ENCODE data around the gene ARHGAP32. TPM values are rescaled to one million over a fixed set of nuclear protein-coding genes. Genes with fewer than 3 reads are reported as not detected.

Gene ARHGAP32
- total RNA-seq, 2 experiments from 2014 or later: not detected

DNA sequence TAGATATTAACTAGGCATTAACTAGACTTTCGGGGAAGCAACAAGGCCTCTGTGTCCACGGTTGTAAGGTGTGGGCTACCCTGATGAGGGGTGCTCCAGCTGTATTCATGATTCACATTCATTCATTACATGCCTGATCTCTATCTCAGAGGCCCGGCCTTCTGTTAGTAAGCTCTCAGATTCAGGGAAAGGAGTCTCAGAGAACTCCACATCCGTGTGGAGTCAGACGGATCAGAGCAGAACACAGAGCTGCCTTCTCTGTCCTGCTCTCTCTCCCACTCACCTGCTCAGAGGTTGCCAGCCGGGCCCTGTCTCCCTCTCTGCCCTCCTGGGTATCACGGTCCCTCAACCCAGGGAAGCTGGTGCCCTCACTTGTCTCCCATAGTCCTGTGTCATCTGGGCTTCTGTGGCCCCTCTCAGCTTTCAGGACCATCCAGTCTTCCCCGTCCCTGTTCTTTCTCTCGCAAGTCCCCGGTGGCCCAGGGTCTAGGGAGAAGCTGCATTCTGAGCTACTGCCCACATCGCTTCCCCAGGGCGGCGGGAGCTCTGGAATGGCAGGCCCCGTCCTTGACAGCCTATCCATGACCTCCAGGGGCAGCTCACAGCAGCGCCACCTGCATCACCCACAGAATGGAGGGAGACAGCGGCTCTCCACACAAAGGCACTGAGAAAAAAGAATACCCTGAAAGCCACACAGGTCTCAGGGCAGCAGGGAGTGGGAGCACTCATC, 253.8 kb downstream of the ARHGAP32 start:
- no peaks in the 10 kb centered on the region for H3K36me3 ChIP-seq (ENCODE audit: insufficient read depth, low read length)
- no peak overlapping the region for H3K4me3 ChIP-seq (ENCODE audit: low read depth, low read length, poor library complexity, severe bottlenecking)
- ChIA-PET CTCF (ENCODE audit: unreplicated experiment) (no interaction called here), POLR2A (no interaction called here)
- H3K27ac ChIP-seq (ENCODE audit: low read depth, low read length, poor library complexity, severe bottlenecking): no peak overlapping the region
- no peaks in the 10 kb centered on the region for H4K20me1 ChIP-seq (ENCODE audit: insufficient read depth, low read length)
- BruUV-seq (replicated peaks): no TSS peak
- no peaks in the 10 kb centered on the region for H3K9me2 ChIP-seq (ENCODE audit: insufficient read depth, low read length)
- no peak overlapping the region for H3K4me2 ChIP-seq (ENCODE audit: low read length)
- H3K9me3 ChIP-seq (ENCODE audit: low read length): no peaks in the 10 kb centered on the region
- H3K79me2 ChIP-seq (ENCODE audit: insufficient read depth, low read depth, low read length): no peaks in the 10 kb centered on the region
- TF ChIP-seq EZH2phosphoT487 (IDR thresholded peaks at IDR 0.05; ENCODE audit: borderline replicate concordance, low read depth, low read length): no peak
- TF ChIP-seq, protein P1, sequence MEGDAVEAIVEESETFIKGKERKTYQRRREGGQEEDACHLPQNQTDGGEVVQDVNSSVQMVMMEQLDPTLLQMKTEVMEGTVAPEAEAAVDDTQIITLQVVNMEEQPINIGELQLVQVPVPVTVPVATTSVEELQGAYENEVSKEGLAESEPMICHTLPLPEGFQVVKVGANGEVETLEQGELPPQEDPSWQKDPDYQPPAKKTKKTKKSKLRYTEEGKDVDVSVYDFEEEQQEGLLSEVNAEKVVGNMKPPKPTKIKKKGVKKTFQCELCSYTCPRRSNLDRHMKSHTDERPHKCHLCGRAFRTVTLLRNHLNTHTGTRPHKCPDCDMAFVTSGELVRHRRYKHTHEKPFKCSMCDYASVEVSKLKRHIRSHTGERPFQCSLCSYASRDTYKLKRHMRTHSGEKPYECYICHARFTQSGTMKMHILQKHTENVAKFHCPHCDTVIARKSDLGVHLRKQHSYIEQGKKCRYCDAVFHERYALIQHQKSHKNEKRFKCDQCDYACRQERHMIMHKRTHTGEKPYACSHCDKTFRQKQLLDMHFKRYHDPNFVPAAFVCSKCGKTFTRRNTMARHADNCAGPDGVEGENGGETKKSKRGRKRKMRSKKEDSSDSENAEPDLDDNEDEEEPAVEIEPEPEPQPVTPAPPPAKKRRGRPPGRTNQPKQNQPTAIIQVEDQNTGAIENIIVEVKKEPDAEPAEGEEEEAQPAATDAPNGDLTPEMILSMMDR (conservative IDR thresholded peaks at IDR 0.05; ENCODE audit: low read length): no peak
- no peak for DNase-seq (ENCODE audit: low spot score)
- intact Hi-C loops (cut with micrococcal nuclease; ENCODE audit: unreplicated experiment): no loop called here
- no peaks in the 10 kb centered on the region for H3K4me1 ChIP-seq (ENCODE audit: insufficient read depth, low read length, poor library complexity, severe bottlenecking)
- H2AFZ ChIP-seq (ENCODE audit: low read length): no peak overlapping the region

DNA sequence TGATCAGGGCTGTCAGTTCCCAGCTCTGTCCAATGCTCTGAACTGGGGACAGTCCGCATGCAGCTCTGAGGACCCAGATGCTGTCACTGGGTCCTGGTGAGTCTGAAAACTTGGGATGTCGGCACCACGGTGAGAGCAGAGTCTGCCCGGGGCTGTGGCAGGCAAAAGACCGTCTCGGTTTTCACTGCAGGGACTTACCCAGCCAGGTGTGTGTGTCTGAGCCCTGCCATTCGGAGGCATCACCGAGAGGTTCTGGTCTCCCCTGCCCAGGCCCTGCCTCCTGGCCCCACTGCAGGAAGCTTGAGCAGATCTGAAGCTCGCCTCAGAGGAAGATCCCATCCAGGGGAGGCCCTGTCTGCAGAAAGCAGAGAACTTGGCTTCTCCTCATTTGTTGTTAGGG, 254.6 kb downstream of the ARHGAP32 start:
- no peak for DNase-seq (ENCODE audit: low spot score)
- Histone ChIP-seq H3K9me3 (ENCODE audit: low read length) (no peaks in the 10 kb centered on the region), H3K27ac (ENCODE audit: low read depth, low read length, poor library complexity, severe bottlenecking) (no peak overlapping the region), H3K9me2 (ENCODE audit: insufficient read depth, low read length) (no peaks in the 10 kb centered on the region), H3K4me2 (ENCODE audit: low read length) (no peak overlapping the region), H3K79me2 (ENCODE audit: insufficient read depth, low read depth, low read length) (no peaks in the 10 kb centered on the region), H3K4me3 (ENCODE audit: low read depth, low read length, poor library complexity, severe bottlenecking) (no peak overlapping the region), H2AFZ (ENCODE audit: low read length) (no peak overlapping the region), H4K20me1 (ENCODE audit: insufficient read depth, low read length) (no peaks in the 10 kb centered on the region), H3K36me3 (ENCODE audit: insufficient read depth, low read length) (no peaks in the 10 kb centered on the region), H3K4me1 (ENCODE audit: insufficient read depth, low read length, poor library complexity, severe bottlenecking) (no peaks in the 10 kb centered on the region)
- intact Hi-C loops (cut with micrococcal nuclease; ENCODE audit: unreplicated experiment): no loop called here
- BruUV-seq (replicated peaks): no TSS peak
- POLR2A ChIA-PET: no interaction called here
- no peak for TF ChIP-seq EZH2phosphoT487 (IDR thresholded peaks at IDR 0.05; ENCODE audit: borderline replicate concordance, low read depth, low read length)
- TF ChIP-seq, protein P1 (conservative IDR thresholded peaks at IDR 0.05; ENCODE audit: low read length): no peak
- CTCF ChIA-PET (ENCODE audit: unreplicated experiment): no interaction called here

DNA sequence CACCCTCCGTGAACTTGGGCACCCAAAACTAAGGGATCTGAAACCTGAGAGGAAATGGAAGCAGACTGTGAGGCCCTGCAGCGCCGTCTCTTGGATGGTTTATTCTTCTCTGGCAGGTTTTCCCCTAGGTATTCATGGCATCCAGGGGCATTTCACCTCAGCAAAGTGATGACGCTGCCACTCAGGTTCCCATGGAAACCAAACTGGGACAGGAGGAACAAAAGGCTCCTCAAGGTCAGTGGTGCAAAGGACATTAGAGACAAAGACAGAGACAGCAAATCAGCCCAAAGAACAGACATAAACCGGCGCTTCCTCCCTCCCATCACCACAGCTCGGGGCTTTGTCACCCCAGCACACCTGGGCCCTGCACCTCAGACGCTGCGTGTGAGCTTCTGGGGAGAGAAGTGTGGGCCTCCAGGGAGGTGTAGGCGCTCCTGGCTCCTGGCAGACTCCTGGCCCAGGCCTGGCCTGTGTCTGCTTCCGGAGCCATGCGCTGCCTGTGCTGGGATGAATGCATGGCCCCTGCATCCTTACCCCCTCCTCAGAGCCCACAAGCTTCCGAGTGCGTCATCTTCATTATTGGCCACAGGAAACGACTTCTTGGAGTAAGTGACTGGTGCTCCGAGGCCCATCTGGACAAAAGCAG, 255.4 kb downstream of the ARHGAP32 start:
- Histone ChIP-seq H3K4me1 (ENCODE audit: insufficient read depth, low read length, poor library complexity, severe bottlenecking) (no peaks in the 10 kb centered on the region), H3K4me3 (ENCODE audit: low read depth, low read length, poor library complexity, severe bottlenecking) (no peak overlapping the region), H4K20me1 (ENCODE audit: insufficient read depth, low read length) (no peaks in the 10 kb centered on the region), H3K9me2 (ENCODE audit: insufficient read depth, low read length) (no peaks in the 10 kb centered on the region), H3K36me3 (ENCODE audit: insufficient read depth, low read length) (no peaks in the 10 kb centered on the region), H2AFZ (ENCODE audit: low read length) (no peak overlapping the region), H3K9me3 (ENCODE audit: low read length) (no peaks in the 10 kb centered on the region), H3K4me2 (ENCODE audit: low read length) (no peak overlapping the region), H3K79me2 (ENCODE audit: insufficient read depth, low read depth, low read length) (no peaks in the 10 kb centered on the region), H3K27ac (ENCODE audit: low read depth, low read length, poor library complexity, severe bottlenecking) (no peak overlapping the region)
- intact Hi-C loops (cut with micrococcal nuclease; ENCODE audit: unreplicated experiment): no loop called here
- DNase-seq (ENCODE audit: low spot score): no peak
- ChIA-PET CTCF (ENCODE audit: unreplicated experiment) (no interaction called here), POLR2A (interaction anchor here (0.6 kb wide), 1 partner anchor 761 kb away, joined by 3 read pairs; no protein-coding TSS in a partner anchor)
- no TSS peak for BruUV-seq (replicated peaks)
- TF ChIP-seq, protein P1 (conservative IDR thresholded peaks at IDR 0.05; ENCODE audit: low read length): no peak
- no peak for TF ChIP-seq EZH2phosphoT487 (IDR thresholded peaks at IDR 0.05; ENCODE audit: borderline replicate concordance, low read depth, low read length)
